GM21528 (cell line): Measurements from ENCODE around the gene RAB11FIP5.

Source experiments
- ATAC-seq: cut with Tn5 transposase; IDR thresholded peaks from one replicate; pipeline ENCODE4 v1.9.1; 2021; ENCODE audit warnings: mild to moderate bottlenecking, moderate library complexity; ENCODE audit not compliant: unreplicated experiment, low FRiP score

Gene RAB11FIP5

GRCh38 chr2:73034661-73035375 lies 77.9 kb downstream of the RAB11FIP5 start:
- no peak for ATAC-seq

GRCh38 chr2:73033766-73034381 lies 78.9 kb downstream of the RAB11FIP5 start:
- ATAC-seq, result no peak

- no peak for ATAC-seq
Measured at GRCh38 chr2:73033142-73033765, 79.5 kb downstream of the RAB11FIP5 start.

GRCh38 chr2:73032702-73033097 lies 80.0 kb downstream of the RAB11FIP5 start:
- ATAC-seq, result no peak

- no peak for ATAC-seq
Measured at GRCh38 chr2:73031725-73032701, 80.7 kb downstream of the RAB11FIP5 start.

- ATAC-seq, result no peak
Measured at GRCh38 chr2:73031095-73031678, 81.6 kb downstream of the RAB11FIP5 start.

GRCh38 chr2:73028841-73029240 lies 83.9 kb downstream of the RAB11FIP5 start:
- no peak for ATAC-seq

- no peak for ATAC-seq
Measured at GRCh38 chr2:73027340-73027739, 85.4 kb downstream of the RAB11FIP5 start.

GRCh38 chr2:73023497-73023896 lies 89.3 kb downstream of the RAB11FIP5 start:
- ATAC-seq, result no peak
